Brain microvascular endothelial cell (primary cell): ENCODE measurements around the gene GRAMD2B.

Experiments
- DNase-seq: peaks from one replicate; pipeline ENCODE4 v3.0.0-alpha.2; 2020
- H3K27ac ChIP-seq: fragments of 250-450 bp; sonication (Bioruptor Pico); 2 replicates; pipeline ENCODE4 v1.5.1; 2020; ENCODE audit warnings: mild to moderate bottlenecking, moderate library complexity
- H3K27me3 ChIP-seq: fragments of 250-450 bp; sonication (Bioruptor Pico); replicated peaks from 2 replicates; pipeline ENCODE4 v1.5.1; 2020; ENCODE audit warnings: mild to moderate bottlenecking
- H3K36me3 ChIP-seq: fragments of 250-450 bp; sonication (Bioruptor Pico); replicated peaks from 2 replicates; pipeline ENCODE4 v1.5.1; 2020; ENCODE audit warnings: mild to moderate bottlenecking
- H3K4me3 ChIP-seq: 2 replicates; pipeline ENCODE4 v1.5.1; 2011; ENCODE audit warnings: low read depth, mild to moderate bottlenecking, control low read depth, low read length, moderate library complexity
- CTCF ChIP-seq: IDR thresholded peaks from 2 replicates; pipeline ENCODE4 v1.5.1; 2011; ENCODE audit warnings: low read depth, mild to moderate bottlenecking, moderate library complexity, low read length, control low read depth, inconsistent platforms; ENCODE audit errors: missing control alignments
- in situ Hi-C: cut with HindIII; loops from 2 replicates; pipeline ENCODE4 v1.10.0; 2017; ENCODE audit warnings: low sequenced_read_pairs, low pct_ligation_motif_present

Gene GRAMD2B

DNA sequence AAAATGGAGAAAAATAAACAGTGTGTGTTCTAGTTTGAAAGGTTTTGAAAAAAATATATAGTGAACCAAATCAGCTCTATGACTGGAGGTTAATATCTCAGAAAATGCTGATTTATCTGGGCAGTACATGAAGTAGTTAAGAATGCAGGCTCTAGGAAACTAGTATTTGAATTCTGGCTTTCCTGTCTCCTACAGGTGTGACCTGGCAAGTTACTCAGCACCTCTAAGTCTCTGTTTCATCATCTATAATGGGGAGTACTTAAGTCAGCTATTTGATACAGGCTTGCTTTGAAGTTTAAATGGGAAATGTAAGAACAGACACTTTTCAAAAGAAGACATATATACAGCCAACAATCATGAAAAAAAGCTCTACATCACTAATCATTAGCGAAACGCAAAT, 5.2 kb downstream of the GRAMD2B start:
- H3K27me3 ChIP-seq = no peaks in the 10 kb centered on the region
- no peak for DNase-seq
- in situ Hi-C loops = no loop called here
- no peak overlapping the region for H3K27ac ChIP-seq
- peaks cover 12% of the 10 kb centered on the region for H3K36me3 ChIP-seq
- H3K4me3 ChIP-seq = no peak overlapping the region
- TF ChIP-seq CTCF = no peak

GRCh38 chr5:126430631-126431030, 7.4 kb downstream of the GRAMD2B start:
- in situ Hi-C loops = no loop called here
- H3K4me3 ChIP-seq = no peak overlapping the region
- H3K36me3 ChIP-seq = peaks cover 12% of the 10 kb centered on the region
- TF ChIP-seq CTCF = no peak
- no peak for DNase-seq
- no peak overlapping the region for H3K27ac ChIP-seq
- H3K27me3 ChIP-seq = no peaks in the 10 kb centered on the region

DNA sequence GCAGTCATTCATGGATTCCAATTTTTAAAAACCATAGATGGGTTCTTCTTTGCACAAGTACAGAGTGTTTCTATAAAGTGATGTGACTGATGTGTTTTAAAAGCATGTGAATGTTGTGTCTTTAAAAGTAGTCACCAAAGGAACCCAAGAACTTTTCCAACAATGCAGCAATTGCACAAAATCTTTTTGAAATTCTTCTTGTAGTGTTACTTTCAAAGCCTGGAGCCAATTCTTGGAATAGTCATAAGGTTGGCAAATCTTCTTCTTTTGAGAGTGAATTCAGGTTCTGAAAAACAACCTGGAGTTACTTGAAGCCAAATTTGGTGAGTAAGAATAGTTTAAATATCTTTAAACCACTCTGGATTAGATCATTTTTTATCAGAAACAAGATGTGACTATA, 10.5 kb downstream of the GRAMD2B start:
- no peaks in the 10 kb centered on the region for H3K27me3 ChIP-seq
- no peak for TF ChIP-seq CTCF
- peaks cover 11% of the 10 kb centered on the region for H3K36me3 ChIP-seq
- DNase-seq = no peak
- in situ Hi-C loops = no loop called here
- no peak overlapping the region for H3K27ac ChIP-seq
- H3K4me3 ChIP-seq = no peak overlapping the region

- Histone ChIP-seq H3K36me3 (peaks cover 5% of the 10 kb centered on the region), H3K4me3 (no peak overlapping the region), H3K27ac (no peak overlapping the region), H3K27me3 (no peaks in the 10 kb centered on the region)
- TF ChIP-seq CTCF = no peak
- no peak for DNase-seq
- in situ Hi-C loops = no loop called here
Observed at GRCh38 chr5:126435261-126435660, 12.1 kb downstream of the GRAMD2B start.

- Histone ChIP-seq H3K27me3 (no peaks in the 10 kb centered on the region), H3K27ac (no peak overlapping the region), H3K4me3 (no peak overlapping the region), H3K36me3 (peaks cover 5% of the 10 kb centered on the region)
- no peak for TF ChIP-seq CTCF
- in situ Hi-C loops = no loop called here
- no peak for DNase-seq
Observed at GRCh38 chr5:126435714-126436113, 12.5 kb downstream of the GRAMD2B start.

GRCh38 chr5:126437721-126438120, 14.5 kb downstream of the GRAMD2B start:
- H3K27ac ChIP-seq = no peak overlapping the region
- DNase-seq = no peak
- no peaks in the 10 kb centered on the region for H3K27me3 ChIP-seq
- H3K4me3 ChIP-seq = no peak overlapping the region
- in situ Hi-C loops = no loop called here
- H3K36me3 ChIP-seq = peaks cover 5% of the 10 kb centered on the region
- no peak for TF ChIP-seq CTCF
